ENCODE results near the gene OLIG2. TPM values are rescaled to one million over a fixed set of nuclear protein-coding genes. Genes with fewer than 3 reads are reported as not detected.
A peak's percentile ranks its signal among the peaks of the same experiment; 100 is the strongest.

OLIG2 gene
- not detected for total RNA-seq

DNA sequence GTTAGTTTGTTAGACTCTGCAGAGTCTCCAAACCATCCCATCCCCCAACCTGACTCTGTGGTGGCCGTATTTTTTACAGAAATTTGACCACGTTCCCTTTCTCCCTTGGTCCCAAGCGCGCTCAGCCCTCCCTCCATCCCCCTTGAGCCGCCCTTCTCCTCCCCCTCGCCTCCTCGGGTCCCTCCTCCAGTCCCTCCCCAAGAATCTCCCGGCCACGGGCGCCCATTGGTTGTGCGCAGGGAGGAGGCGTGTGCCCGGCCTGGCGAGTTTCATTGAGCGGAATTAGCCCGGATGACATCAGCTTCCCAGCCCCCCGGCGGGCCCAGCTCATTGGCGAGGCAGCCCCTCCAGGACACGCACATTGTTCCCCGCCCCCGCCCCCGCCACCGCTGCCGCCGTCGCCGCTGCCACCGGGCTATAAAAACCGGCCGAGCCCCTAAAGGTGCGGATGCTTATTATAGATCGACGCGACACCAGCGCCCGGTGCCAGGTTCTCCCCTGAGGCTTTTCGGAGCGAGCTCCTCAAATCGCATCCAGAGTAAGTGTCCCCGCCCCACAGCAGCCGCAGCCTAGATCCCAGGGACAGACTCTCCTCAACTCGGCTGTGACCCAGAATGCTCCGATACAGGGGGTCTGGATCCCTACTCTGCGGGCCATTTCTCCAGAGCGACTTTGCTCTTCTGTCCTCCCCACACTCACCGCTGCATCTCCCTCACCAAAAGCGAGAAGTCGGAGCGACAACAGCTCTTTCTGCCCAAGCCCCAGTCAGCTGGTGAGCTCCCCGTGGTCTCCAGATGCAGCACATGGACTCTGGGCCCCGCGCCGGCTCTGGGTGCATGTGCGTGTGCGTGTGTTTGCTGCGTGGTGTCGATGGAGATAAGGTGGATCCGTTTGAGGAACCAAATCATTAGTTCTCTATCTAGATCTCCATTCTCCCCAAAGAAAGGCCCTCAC lies at the start of gene OLIG2:
TSS of gene OLIG2 (plus strand) at position 447 of the 954 bp plus-strand sequence. CDS start 928 bp downstream, outside the sequence.
- Histone ChIP-seq H3K4me1 (peaks cover 49% of the 10 kb centered on the region), H3K9me3 (no peaks in the 10 kb centered on the region), H3K4me3 (no peak within 1 kb of the TSS), H3K36me3 (no peaks in the 10 kb centered on the region), H3K27ac (no peak within 1 kb of the TSS), H3K27me3 (peaks cover 34% of the 10 kb centered on the region)
- TF ChIP-seq POLR2A (IDR thresholded peaks at IDR 0.05) (no peak), POLR2AphosphoS5 (IDR thresholded peaks at IDR 0.05; ENCODE audit: insufficient read depth in 1 of 2, low read depth in 1 of 2) (no peak)
- TF ChIP-seq, protein P1, sequence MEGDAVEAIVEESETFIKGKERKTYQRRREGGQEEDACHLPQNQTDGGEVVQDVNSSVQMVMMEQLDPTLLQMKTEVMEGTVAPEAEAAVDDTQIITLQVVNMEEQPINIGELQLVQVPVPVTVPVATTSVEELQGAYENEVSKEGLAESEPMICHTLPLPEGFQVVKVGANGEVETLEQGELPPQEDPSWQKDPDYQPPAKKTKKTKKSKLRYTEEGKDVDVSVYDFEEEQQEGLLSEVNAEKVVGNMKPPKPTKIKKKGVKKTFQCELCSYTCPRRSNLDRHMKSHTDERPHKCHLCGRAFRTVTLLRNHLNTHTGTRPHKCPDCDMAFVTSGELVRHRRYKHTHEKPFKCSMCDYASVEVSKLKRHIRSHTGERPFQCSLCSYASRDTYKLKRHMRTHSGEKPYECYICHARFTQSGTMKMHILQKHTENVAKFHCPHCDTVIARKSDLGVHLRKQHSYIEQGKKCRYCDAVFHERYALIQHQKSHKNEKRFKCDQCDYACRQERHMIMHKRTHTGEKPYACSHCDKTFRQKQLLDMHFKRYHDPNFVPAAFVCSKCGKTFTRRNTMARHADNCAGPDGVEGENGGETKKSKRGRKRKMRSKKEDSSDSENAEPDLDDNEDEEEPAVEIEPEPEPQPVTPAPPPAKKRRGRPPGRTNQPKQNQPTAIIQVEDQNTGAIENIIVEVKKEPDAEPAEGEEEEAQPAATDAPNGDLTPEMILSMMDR (IDR thresholded peaks at IDR 0.05): no peak
- intact Hi-C loops (cut with DNase I): no loop called here
- no peak for DNase-seq (ENCODE audit: extremely low spot score in 2 of 2)

DNA sequence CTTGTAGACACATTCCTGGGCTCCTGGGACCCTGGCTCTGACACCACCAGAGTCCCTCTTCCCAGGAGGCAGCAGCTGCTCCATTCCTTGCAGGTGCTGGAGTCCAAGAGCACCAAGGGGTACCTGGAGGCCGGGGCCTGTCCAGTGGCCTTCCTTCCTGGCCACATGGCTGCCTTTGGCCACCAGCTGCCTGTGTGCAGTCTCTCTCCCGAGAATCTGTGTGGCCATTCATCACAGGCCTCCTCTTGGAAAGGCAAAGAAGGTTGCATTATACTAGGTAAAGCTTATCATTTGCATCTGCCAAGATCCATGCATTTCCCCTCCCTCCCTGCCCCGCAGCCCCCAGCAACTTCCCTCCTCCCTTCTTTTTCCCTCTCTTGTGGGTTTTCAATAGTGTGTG lies 48.9 kb upstream of the OLIG2 start:
- no peaks in the 10 kb centered on the region for H3K27me3 ChIP-seq
- H3K36me3 ChIP-seq: no peaks in the 10 kb centered on the region
- TF ChIP-seq POLR2A (IDR thresholded peaks at IDR 0.05): no peak
- TF ChIP-seq POLR2AphosphoS5 (IDR thresholded peaks at IDR 0.05; ENCODE audit: insufficient read depth in 1 of 2, low read depth in 1 of 2): no peak
- TF ChIP-seq, protein P1 (IDR thresholded peaks at IDR 0.05): no peak
- no peaks in the 10 kb centered on the region for H3K4me1 ChIP-seq
- H3K9me3 ChIP-seq: no peaks in the 10 kb centered on the region
- intact Hi-C loops (cut with DNase I): no loop called here
- no peak overlapping the region for H3K4me3 ChIP-seq
- no peak overlapping the region for H3K27ac ChIP-seq
- DNase-seq (ENCODE audit: extremely low spot score in 2 of 2): no peak

DNA sequence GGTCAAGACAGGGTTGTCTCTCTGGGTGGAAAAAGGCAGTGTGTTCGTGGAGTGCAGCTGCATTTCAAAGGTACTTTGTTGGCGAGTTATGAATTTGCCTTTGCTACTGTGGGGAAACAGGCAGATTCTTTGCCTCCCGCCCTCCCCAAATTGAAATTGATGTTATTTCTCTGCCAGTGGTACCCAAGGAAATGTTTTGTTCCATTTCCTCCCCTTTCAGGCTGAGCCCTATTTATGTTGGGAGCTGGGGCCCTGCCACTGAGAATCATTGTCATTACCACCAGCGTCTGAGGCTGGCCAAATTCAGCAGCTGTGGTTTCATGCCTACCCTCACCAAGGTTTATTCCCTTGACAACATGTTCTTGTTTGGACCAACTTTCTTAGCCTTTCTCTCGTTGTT lies 48.5 kb upstream of the OLIG2 start:
- Histone ChIP-seq H3K27me3 (no peaks in the 10 kb centered on the region), H3K4me1 (no peaks in the 10 kb centered on the region)
- intact Hi-C loops (cut with DNase I): no loop called here

DNA sequence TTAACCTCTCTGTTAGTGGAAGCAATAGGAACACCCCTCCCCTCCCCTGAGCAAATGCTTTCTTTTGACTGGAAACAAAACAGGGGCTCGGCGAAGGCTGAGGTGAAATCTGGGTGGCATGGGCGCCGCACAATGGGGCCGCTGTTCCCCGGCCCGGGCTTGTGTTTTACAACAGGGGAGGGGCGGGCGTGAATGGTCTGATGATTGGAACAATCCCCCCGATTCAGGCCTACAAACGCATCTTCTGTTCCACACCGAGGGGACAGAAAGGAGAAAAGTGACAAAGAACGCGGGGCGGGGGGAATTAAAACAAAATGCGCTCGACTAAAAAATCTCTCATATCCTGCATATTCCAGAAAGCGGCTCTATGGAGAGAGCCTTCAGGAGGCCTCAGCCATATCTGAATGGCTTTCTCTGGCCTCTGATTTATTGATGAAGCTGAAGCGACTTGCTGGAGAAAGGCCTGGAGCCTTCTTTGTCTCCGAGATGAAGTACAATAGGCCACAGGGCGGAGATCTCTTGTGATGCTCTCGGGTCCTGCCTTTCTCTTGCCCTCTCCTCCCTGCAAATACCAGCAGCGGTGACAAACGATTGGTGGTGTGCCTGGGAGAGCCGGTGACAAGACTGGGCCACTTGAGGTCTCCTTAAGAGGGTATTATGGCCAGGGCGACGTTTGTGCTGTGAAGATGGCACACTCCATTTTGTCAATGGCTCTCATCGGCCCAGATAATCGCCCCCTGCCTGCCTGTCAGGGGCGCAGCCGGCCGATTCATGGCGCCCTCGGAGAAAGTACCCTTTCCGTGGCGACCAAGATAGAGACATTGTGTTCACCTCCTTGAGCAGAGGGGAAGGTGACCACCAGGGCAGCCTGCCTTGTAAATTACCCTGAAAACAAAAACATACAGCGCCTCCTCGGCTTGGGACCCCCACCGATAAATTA lies 47.1 kb upstream of the OLIG2 start:
- peak in 1 of 2 donors; percentile 52 for DNase-seq (ENCODE audit: extremely low spot score in 2 of 2)
- TF ChIP-seq, protein P1 (IDR thresholded peaks at IDR 0.05): no peak
- no peak for TF ChIP-seq POLR2AphosphoS5 (IDR thresholded peaks at IDR 0.05; ENCODE audit: insufficient read depth in 1 of 2, low read depth in 1 of 2)
- no peak for TF ChIP-seq POLR2A (IDR thresholded peaks at IDR 0.05)
- Histone ChIP-seq H3K4me1 (no peaks in the 10 kb centered on the region), H3K27me3 (no peaks in the 10 kb centered on the region), H3K4me3 (no peak overlapping the region), H3K9me3 (no peaks in the 10 kb centered on the region), H3K27ac (no peak overlapping the region), H3K36me3 (no peaks in the 10 kb centered on the region)
- intact Hi-C loops (cut with DNase I): no loop called here

More for the DNA sequence above, 48.5 kb upstream of the OLIG2 start:
- no peak for DNase-seq (ENCODE audit: extremely low spot score in 2 of 2)
- no peak overlapping the region for H3K4me3 ChIP-seq
- no peaks in the 10 kb centered on the region for H3K36me3 ChIP-seq
- no peaks in the 10 kb centered on the region for H3K9me3 ChIP-seq
- TF ChIP-seq, protein P1 (IDR thresholded peaks at IDR 0.05): no peak
- no peak for TF ChIP-seq POLR2A (IDR thresholded peaks at IDR 0.05)
- no peak for TF ChIP-seq POLR2AphosphoS5 (IDR thresholded peaks at IDR 0.05; ENCODE audit: insufficient read depth in 1 of 2, low read depth in 1 of 2)
- no peak overlapping the region for H3K27ac ChIP-seq

Measured in vagina (tissue), 2 donors.